Ascending aorta (tissue), 2 donors: ENCODE results near the gene IGBP1. TPM values are rescaled to one million over a fixed set of nuclear protein-coding genes. Genes with fewer than 3 reads are reported as not detected.
"Not testable (repeated sequence)": the region's sequence is repeated elsewhere in the genome, so short reads cannot be mapped to it uniquely, and the experiment has no call there.

Experiments used
- DNase-seq, 2 donors: peaks; one replicate each; pipeline ENCODE4 v3.0.0-alpha.2; 2019; ENCODE audit warnings: low spot score in 2 of 2
- H3K27ac ChIP-seq, 2 donors: fragments of 200-600 bp; sonication (generic); one replicate each; pipeline ENCODE4 v1.5.1; 2016 to 2017; ENCODE audit warnings: mild to moderate bottlenecking in 1 of 2
- H3K27me3 ChIP-seq: fragments of 200-600 bp; sonication (generic); one replicate; pipeline ENCODE4 v1.5.1; 2017
- H3K36me3 ChIP-seq, 2 donors: fragments of 200-600 bp; sonication (generic); one replicate each; pipeline ENCODE4 v1.5.1; 2016
- H3K4me1 ChIP-seq, 2 donors: fragments of 200-600 bp; sonication (generic); one replicate each; pipeline ENCODE4 v1.5.1; 2016 to 2017; ENCODE audit warnings: mild to moderate bottlenecking in 1 of 2
- H3K4me3 ChIP-seq, 2 donors: fragments of 200-600 bp; sonication (generic); one replicate each; pipeline ENCODE4 v1.5.1; 2016 to 2017; ENCODE audit warnings: mild to moderate bottlenecking in 1 of 2
- H3K9me3 ChIP-seq, 2 donors: fragments of 200-600 bp; sonication (generic); one replicate each; pipeline ENCODE4 v1.5.1; 2016
- intact Hi-C: fragments of 100-400 bp; cut with DNase I; formaldehyde crosslinking; loops from one replicate; pipeline ENCODE4 v1.15.1; 2023
- total RNA-seq: library from RNA; depleted of rRNA; stranded (reverse); fragments of >200 nt; gene quantifications from one replicate; pipeline ENCODE4 v1.1.0, GENCODE V29; 2016
- TF ChIP-seq, protein P1 (sequence below), 3 experiments: fragments of 200-600 bp in 2 of 3; fragments of 450-650 bp in 1 of 3; sonication (generic) in 2 of 3; IDR thresholded peaks; one replicate each; pipeline ENCODE4 v1.5.1; 2016 to 2019; ENCODE audit warnings: antibody characterized with exemption in 3 of 3, mild to moderate bottlenecking in 1 of 3, moderate library complexity in 1 of 3

The IGBP1 gene
- total RNA-seq, 1 donor from 2014 or later, result 20.1 TPM

DNA sequence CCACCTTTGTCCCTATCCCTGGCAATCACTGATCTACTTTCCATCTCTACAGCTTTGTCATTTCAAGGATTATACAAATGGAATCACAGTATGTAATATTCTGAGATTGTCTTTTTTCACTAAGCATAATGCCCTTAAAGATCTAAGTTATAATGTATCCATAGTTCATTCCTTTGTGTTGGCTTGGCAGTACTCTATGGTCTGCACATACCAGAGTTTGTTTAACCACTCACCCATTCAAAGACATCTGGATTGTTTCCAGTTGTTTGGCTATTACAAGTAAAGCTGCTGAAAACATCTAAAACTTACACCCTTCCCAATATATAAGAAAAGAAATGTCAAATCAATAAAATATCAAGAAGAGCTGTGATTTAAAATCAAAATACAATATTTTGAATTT lies 75.2 kb downstream of the IGBP1 start:
- Histone ChIP-seq H3K27me3 (no peaks in the 10 kb centered on the region), H3K36me3 (no peaks in the 10 kb centered on the region), H3K4me3 (no peak overlapping the region), H3K27ac (no peak overlapping the region), H3K9me3 (no peaks in the 10 kb centered on the region), H3K4me1 (no peaks in the 10 kb centered on the region)
- TF ChIP-seq, protein P1, sequence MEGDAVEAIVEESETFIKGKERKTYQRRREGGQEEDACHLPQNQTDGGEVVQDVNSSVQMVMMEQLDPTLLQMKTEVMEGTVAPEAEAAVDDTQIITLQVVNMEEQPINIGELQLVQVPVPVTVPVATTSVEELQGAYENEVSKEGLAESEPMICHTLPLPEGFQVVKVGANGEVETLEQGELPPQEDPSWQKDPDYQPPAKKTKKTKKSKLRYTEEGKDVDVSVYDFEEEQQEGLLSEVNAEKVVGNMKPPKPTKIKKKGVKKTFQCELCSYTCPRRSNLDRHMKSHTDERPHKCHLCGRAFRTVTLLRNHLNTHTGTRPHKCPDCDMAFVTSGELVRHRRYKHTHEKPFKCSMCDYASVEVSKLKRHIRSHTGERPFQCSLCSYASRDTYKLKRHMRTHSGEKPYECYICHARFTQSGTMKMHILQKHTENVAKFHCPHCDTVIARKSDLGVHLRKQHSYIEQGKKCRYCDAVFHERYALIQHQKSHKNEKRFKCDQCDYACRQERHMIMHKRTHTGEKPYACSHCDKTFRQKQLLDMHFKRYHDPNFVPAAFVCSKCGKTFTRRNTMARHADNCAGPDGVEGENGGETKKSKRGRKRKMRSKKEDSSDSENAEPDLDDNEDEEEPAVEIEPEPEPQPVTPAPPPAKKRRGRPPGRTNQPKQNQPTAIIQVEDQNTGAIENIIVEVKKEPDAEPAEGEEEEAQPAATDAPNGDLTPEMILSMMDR (IDR thresholded peaks at IDR 0.05), result no peak
- intact Hi-C loops, result no loop called here
- no peak for DNase-seq

DNA sequence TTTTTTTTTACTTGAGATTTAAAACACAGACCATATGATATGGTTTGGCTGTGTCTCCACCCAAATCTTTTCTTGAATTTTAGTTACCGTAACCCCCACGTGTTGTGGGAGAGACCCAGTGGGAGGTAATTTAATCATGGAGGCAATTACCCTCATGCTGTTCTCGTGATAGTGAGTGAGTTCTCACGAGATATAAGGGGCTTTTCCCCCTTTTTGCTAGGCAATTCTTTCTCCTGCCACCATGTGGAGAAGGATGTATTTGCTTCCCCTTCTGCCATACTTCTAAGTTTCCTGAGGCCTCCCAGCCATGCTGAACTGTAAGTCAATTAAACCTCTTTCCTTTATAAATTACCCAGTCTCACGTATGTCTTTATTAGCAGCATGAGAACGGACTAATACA lies 76.3 kb downstream of the IGBP1 start:
- H3K4me1 ChIP-seq, intact Hi-C loops, H3K27me3 ChIP-seq, DNase-seq, H3K27ac ChIP-seq, H3K9me3 ChIP-seq, H3K4me3 ChIP-seq, H3K36me3 ChIP-seq: not testable (repeated sequence)

Other genes starting within 250 kb of the IGBP1 start
- gene AWAT2, start 83.5 kb upstream of the IGBP1 start, total RNA-seq, result not detected
- not detected for gene OTUD6A, start 71.0 kb upstream of the IGBP1 start, total RNA-seq
- gene DGAT2L6, start 44.0 kb downstream of the IGBP1 start, total RNA-seq, result not detected
- not detected for gene AWAT1, start 101.2 kb downstream of the IGBP1 start, total RNA-seq
- gene P2RY4, start 126.8 kb downstream of the IGBP1 start, total RNA-seq, result 1.3 TPM
- gene ARR3, start 134.9 kb downstream of the IGBP1 start, total RNA-seq, result not detected
- not detected for gene RAB41, start 148.7 kb downstream of the IGBP1 start, total RNA-seq
- 17.8 TPM for gene PDZD11, start 156.5 kb downstream of the IGBP1 start, total RNA-seq
- gene KIF4A, start 156.7 kb downstream of the IGBP1 start, total RNA-seq, result not detected